Measurements from ENCODE around the gene RXRA.

Gene RXRA

GRCh38 chr9:134295101-134295745 lies 31.0 kb upstream of the RXRA start:
- Histone ChIP-seq H3K27ac (ENCODE audit: low read length) (no peak overlapping the region), H3K9ac (ENCODE audit: low read length) (no peak overlapping the region)

GRCh38 chr9:134295746-134296250 lies 30.5 kb upstream of the RXRA start:
- Histone ChIP-seq H3K36me3 (ENCODE audit: control insufficient read depth, low read depth, low read length) (no peaks in the 10 kb centered on the region), H3K9ac (ENCODE audit: low read length) (no peak overlapping the region), H3K27me3 (ENCODE audit: control insufficient read depth, insufficient read depth, low read length) (no peaks in the 10 kb centered on the region), H3K4me3 (ENCODE audit: low read length) (no peak overlapping the region), H3K9me3 (ENCODE audit: control insufficient read depth, low read depth, low read length) (no peaks in the 10 kb centered on the region), H3K4me1 (ENCODE audit: control insufficient read depth, low read depth, low read length) (no peaks in the 10 kb centered on the region), H3K27ac (ENCODE audit: low read length) (no peak overlapping the region)

More at GRCh38 chr9:134295101-134295745, 31.0 kb upstream of the RXRA start:
- no peaks in the 10 kb centered on the region for H3K4me1 ChIP-seq (ENCODE audit: control insufficient read depth, low read depth, low read length)
- no peaks in the 10 kb centered on the region for H3K36me3 ChIP-seq (ENCODE audit: control insufficient read depth, low read depth, low read length)
- no peak overlapping the region for H3K4me3 ChIP-seq (ENCODE audit: low read length)
- no peaks in the 10 kb centered on the region for H3K27me3 ChIP-seq (ENCODE audit: control insufficient read depth, insufficient read depth, low read length)
- H3K9me3 ChIP-seq (ENCODE audit: control insufficient read depth, low read depth, low read length) = no peaks in the 10 kb centered on the region

DNA sequence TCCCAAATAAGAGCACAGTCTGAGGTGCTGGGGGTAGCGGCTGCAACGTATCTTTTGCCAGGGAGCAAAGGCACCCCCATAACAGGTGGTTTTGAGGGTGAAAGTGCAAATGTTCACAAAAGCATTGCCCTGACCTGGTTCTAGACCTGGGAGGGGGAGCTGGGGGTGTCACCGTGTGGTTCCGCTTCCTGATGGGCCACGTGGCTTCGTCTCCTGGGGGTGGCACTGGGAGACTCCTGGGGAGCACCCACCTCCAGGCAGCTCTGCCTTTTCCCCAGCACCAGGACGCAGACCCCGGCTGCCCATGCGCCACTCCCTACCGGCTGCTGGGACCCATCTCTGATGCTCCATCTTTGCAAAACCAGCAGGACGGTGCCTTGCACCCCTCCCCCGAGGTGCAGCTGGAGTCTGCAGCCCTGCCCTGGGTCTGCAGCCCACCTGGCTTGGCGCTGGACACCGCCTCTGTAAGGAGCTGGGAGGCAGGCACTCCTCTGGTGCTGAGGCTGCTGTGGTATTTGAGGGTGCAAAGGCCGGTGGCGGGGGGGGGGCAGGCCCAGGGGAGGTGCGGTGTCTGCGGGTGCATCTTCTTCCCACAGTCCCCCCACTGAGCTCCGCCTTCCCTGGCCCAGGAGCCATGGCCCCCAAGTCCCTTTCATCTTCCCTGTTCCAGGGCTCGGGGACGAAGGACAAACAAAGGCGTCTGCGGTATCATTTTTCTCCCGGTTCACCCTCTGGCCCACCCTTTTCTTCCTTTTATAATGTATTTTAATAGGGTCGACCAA lies 29.8 kb upstream of the RXRA start:
- H3K27me3 ChIP-seq (ENCODE audit: control insufficient read depth, insufficient read depth, low read length) = no peaks in the 10 kb centered on the region
- H3K4me1 ChIP-seq (ENCODE audit: control insufficient read depth, low read depth, low read length) = no peaks in the 10 kb centered on the region
- H3K9me3 ChIP-seq (ENCODE audit: control insufficient read depth, low read depth, low read length) = no peaks in the 10 kb centered on the region
- no peak overlapping the region for H3K9ac ChIP-seq (ENCODE audit: low read length)
- no peak overlapping the region for H3K27ac ChIP-seq (ENCODE audit: low read length)
- no peaks in the 10 kb centered on the region for H3K36me3 ChIP-seq (ENCODE audit: control insufficient read depth, low read depth, low read length)
- no peak overlapping the region for H3K4me3 ChIP-seq (ENCODE audit: low read length)

DNA sequence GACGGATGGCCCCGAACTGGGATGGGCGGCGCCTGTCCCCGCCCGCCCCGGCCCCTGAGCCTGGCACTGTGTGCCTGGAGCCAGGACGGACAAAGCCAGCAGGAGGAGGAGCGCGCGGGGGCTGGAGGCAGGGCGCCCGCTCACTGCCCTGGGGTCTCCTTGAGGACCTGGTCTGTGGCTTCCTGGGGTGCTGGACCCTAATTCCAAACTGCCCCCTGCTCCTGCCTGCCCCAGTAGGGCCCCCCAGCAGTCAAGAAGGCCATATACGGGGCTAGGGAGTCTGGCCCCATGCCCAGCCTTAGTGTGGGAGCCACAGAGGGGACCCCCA lies 29.2 kb upstream of the RXRA start:
- Histone ChIP-seq H3K4me3 (ENCODE audit: low read length) (no peak overlapping the region), H3K9me3 (ENCODE audit: control insufficient read depth, low read depth, low read length) (no peaks in the 10 kb centered on the region), H3K9ac (ENCODE audit: low read length) (no peak overlapping the region), H3K36me3 (ENCODE audit: control insufficient read depth, low read depth, low read length) (no peaks in the 10 kb centered on the region), H3K4me1 (ENCODE audit: control insufficient read depth, low read depth, low read length) (no peaks in the 10 kb centered on the region), H3K27ac (ENCODE audit: low read length) (no peak overlapping the region), H3K27me3 (ENCODE audit: control insufficient read depth, insufficient read depth, low read length) (no peaks in the 10 kb centered on the region)

DNA sequence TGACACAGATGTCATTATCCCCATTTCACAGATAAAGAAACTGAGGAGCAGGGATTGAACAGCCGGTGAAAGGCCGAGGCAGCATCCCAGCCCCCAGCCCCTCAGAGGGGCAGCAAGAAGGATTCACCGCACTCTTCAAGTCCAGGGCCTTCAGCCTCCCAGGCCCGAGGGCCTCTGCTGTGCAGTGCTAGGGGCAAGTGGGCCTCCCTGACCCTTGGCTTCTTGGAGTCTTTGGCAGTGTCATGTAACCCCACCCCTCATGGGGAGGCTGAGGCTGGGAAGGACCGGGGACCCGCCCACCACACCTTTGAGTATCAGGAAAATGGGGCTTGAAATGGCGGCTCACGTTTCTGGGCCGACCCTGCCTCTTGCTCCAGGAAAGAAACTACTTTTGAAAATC lies 28.7 kb upstream of the RXRA start:
- H3K4me1 ChIP-seq (ENCODE audit: control insufficient read depth, low read depth, low read length) = no peaks in the 10 kb centered on the region
- H3K27ac ChIP-seq (ENCODE audit: low read length) = no peak overlapping the region
- H3K27me3 ChIP-seq (ENCODE audit: control insufficient read depth, insufficient read depth, low read length) = no peaks in the 10 kb centered on the region
- H3K9ac ChIP-seq (ENCODE audit: low read length) = no peak overlapping the region
- no peaks in the 10 kb centered on the region for H3K9me3 ChIP-seq (ENCODE audit: control insufficient read depth, low read depth, low read length)
- no peak overlapping the region for H3K4me3 ChIP-seq (ENCODE audit: low read length)
- no peaks in the 10 kb centered on the region for H3K36me3 ChIP-seq (ENCODE audit: control insufficient read depth, low read depth, low read length)

GRCh38 chr9:134298000-134298399 lies 28.3 kb upstream of the RXRA start:
- no peaks in the 10 kb centered on the region for H3K9me3 ChIP-seq (ENCODE audit: control insufficient read depth, low read depth, low read length)
- no peaks in the 10 kb centered on the region for H3K4me1 ChIP-seq (ENCODE audit: control insufficient read depth, low read depth, low read length)
- no peak overlapping the region for H3K27ac ChIP-seq (ENCODE audit: low read length)
- H3K36me3 ChIP-seq (ENCODE audit: control insufficient read depth, low read depth, low read length) = no peaks in the 10 kb centered on the region
- no peak overlapping the region for H3K4me3 ChIP-seq (ENCODE audit: low read length)
- H3K9ac ChIP-seq (ENCODE audit: low read length) = no peak overlapping the region
- no peaks in the 10 kb centered on the region for H3K27me3 ChIP-seq (ENCODE audit: control insufficient read depth, insufficient read depth, low read length)

DNA sequence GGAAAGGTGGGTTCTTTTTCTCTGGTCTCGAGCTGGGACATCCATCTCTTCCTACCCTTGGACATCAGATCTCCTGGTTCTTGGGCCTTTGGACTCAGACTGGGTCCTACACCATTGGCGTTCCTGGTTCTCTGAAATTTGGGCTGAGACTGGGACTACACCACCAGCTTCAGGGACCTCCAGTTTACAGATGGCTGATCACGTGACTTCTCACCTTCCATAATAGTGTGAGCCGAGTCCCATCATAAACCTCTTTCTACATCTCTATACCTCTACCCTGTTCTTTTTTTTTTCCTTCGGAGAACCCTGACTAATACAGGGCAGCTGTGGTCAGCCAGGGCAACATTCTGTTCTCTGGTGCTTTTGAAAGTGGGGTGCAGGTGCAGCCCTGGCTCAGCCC lies 27.2 kb upstream of the RXRA start:
- no peak overlapping the region for H3K4me3 ChIP-seq (ENCODE audit: low read length)
- H3K9ac ChIP-seq (ENCODE audit: low read length) = no peak overlapping the region
- H3K9me3 ChIP-seq (ENCODE audit: control insufficient read depth, low read depth, low read length) = no peaks in the 10 kb centered on the region
- H3K36me3 ChIP-seq (ENCODE audit: control insufficient read depth, low read depth, low read length) = no peaks in the 10 kb centered on the region
- H3K27ac ChIP-seq (ENCODE audit: low read length) = no peak overlapping the region
- H3K4me1 ChIP-seq (ENCODE audit: control insufficient read depth, low read depth, low read length) = no peaks in the 10 kb centered on the region
- no peaks in the 10 kb centered on the region for H3K27me3 ChIP-seq (ENCODE audit: control insufficient read depth, insufficient read depth, low read length)

- Histone ChIP-seq H3K27ac (ENCODE audit: low read length) (no peak overlapping the region), H3K27me3 (ENCODE audit: control insufficient read depth, insufficient read depth, low read length) (no peaks in the 10 kb centered on the region), H3K36me3 (ENCODE audit: control insufficient read depth, low read depth, low read length) (no peaks in the 10 kb centered on the region), H3K9ac (ENCODE audit: low read length) (no peak overlapping the region), H3K4me3 (ENCODE audit: low read length) (no peak overlapping the region), H3K4me1 (ENCODE audit: control insufficient read depth, low read depth, low read length) (no peaks in the 10 kb centered on the region), H3K9me3 (ENCODE audit: control insufficient read depth, low read depth, low read length) (no peaks in the 10 kb centered on the region)
These were observed 26.4 kb upstream of the RXRA start for GRCh38 chr9:134299883-134300282.

GRCh38 chr9:134301387-134302129 lies 24.7 kb upstream of the RXRA start:
- Histone ChIP-seq H3K27me3 (ENCODE audit: control insufficient read depth, insufficient read depth, low read length) (no peaks in the 10 kb centered on the region), H3K4me3 (ENCODE audit: low read length) (no peak overlapping the region), H3K4me1 (ENCODE audit: control insufficient read depth, low read depth, low read length) (no peaks in the 10 kb centered on the region), H3K27ac (ENCODE audit: low read length) (no peak overlapping the region), H3K36me3 (ENCODE audit: control insufficient read depth, low read depth, low read length) (no peaks in the 10 kb centered on the region), H3K9ac (ENCODE audit: low read length) (no peak overlapping the region), H3K9me3 (ENCODE audit: control insufficient read depth, low read depth, low read length) (no peaks in the 10 kb centered on the region)

DNA sequence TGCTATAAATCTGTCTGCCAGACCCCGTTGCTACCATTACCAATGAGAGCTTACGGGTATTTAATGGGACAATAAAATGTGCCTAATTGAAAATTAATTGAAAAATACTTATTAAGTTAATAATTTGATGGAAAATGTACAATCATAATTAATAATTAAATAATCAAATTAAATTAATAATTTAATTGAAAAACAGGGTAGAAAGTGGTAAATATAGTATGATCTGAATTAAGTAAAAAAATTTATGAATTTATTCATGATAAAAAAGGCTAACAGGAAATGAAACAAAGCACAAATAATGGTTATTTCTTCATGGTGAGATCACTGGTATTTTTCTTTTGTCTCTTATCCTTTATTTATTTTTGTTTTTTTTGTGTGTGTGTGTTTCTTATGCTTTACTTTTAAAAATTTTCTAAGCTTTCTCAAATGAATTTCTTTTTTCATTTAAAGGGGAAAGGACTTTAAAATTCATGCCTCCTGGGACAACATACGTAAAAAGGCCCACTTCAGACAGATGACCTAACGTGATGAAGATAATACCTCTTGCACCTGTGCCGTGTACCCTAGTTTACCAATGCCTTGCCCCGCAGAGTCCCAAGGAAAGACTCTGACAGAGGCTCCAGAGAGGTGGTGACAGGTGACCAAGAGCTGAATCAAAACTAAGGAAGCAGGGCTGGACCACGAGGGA lies 24.0 kb upstream of the RXRA start:
- H3K36me3 ChIP-seq (ENCODE audit: control insufficient read depth, low read depth, low read length) = no peaks in the 10 kb centered on the region
- H3K9me3 ChIP-seq (ENCODE audit: control insufficient read depth, low read depth, low read length) = no peaks in the 10 kb centered on the region
- H3K4me1 ChIP-seq (ENCODE audit: control insufficient read depth, low read depth, low read length) = no peaks in the 10 kb centered on the region
- no peak overlapping the region for H3K9ac ChIP-seq (ENCODE audit: low read length)
- H3K27ac ChIP-seq (ENCODE audit: low read length) = no peak overlapping the region
- no peak overlapping the region for H3K4me3 ChIP-seq (ENCODE audit: low read length)
- no peaks in the 10 kb centered on the region for H3K27me3 ChIP-seq (ENCODE audit: control insufficient read depth, insufficient read depth, low read length)

DNA sequence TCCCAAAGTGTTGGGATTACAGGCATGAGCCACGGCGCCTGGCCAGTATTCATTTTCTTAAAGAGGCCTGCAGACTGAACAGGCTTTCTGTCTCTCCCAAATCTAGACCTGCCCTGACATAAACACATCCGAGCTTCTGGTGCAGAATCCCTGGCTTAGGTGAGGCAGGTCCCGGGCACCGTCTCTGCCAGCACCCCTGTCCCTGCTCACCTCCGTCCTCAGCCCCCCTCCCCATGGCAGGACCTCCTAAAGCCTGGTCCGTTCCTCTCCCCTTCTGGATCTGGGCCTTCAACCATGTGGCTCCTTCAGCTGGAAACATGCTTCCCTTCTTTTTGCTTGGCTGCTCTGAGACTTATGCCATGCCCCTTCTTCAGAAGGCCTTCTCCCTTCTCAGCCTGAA lies 22.7 kb upstream of the RXRA start:
- H3K27ac ChIP-seq (ENCODE audit: low read length) = no peak overlapping the region
- H3K27me3 ChIP-seq (ENCODE audit: control insufficient read depth, insufficient read depth, low read length) = no peaks in the 10 kb centered on the region
- no peak overlapping the region for H3K9ac ChIP-seq (ENCODE audit: low read length)
- no peaks in the 10 kb centered on the region for H3K4me1 ChIP-seq (ENCODE audit: control insufficient read depth, low read depth, low read length)
- H3K36me3 ChIP-seq (ENCODE audit: control insufficient read depth, low read depth, low read length) = no peaks in the 10 kb centered on the region
- H3K4me3 ChIP-seq (ENCODE audit: low read length) = no peak overlapping the region
- no peaks in the 10 kb centered on the region for H3K9me3 ChIP-seq (ENCODE audit: control insufficient read depth, low read depth, low read length)

Data from iPS-18a (cell line).